Measurements from ENCODE around the gene RAB3B. TPM values are rescaled to one million over a fixed set of nuclear protein-coding genes. Genes with fewer than 3 reads are reported as not detected.

The RAB3B gene

GRCh38 chr1:51859333-51859732, 131.2 kb downstream of the RAB3B start:
- Histone ChIP-seq H2BK120ac (ENCODE audit: low read depth, low read length) (no peak overlapping the region), H3K36me3 (replicated peaks in 1 of 2; ENCODE audit: control insufficient read depth in 2 of 2, insufficient read depth in 2 of 2, low read length in 2 of 2) (peaks cover 0 to 30% of the 10 kb centered on the region in 2 donors), H3K9me3 (replicated peaks in 1 of 2; ENCODE audit: control insufficient read depth in 2 of 2, insufficient read depth in 1 of 2, low read depth in 1 of 2, low read length in 2 of 2) (no peaks in the 10 kb centered on the region), H4K8ac (ENCODE audit: low read depth, low read length) (no peak overlapping the region), H3K4me1 (ENCODE audit: control insufficient read depth in 2 of 2, insufficient read depth in 1 of 2, low read depth in 1 of 2, low read length in 2 of 2) (no peaks in the 10 kb centered on the region), H3K23ac (ENCODE audit: low read depth, low read length, poor library complexity) (no peak overlapping the region), H4K91ac (ENCODE audit: low read depth, low read length, poor library complexity) (no peak overlapping the region), H2BK5ac (ENCODE audit: low read length) (no peak overlapping the region), H2AFZ (ENCODE audit: low read length) (no peak overlapping the region), H3K18ac (ENCODE audit: low read length) (no peak overlapping the region), H3K9ac (ENCODE audit: low read depth, low read length, poor library complexity) (no peak overlapping the region), H2AK5ac (ENCODE audit: low read depth, low read length) (no peak overlapping the region), H2BK12ac (ENCODE audit: low read length) (no peak overlapping the region), H3K27me3 (ENCODE audit: control insufficient read depth in 3 of 3, insufficient read depth in 3 of 3, low read depth in 1 of 3, low read length in 3 of 3) (no peaks in the 10 kb centered on the region), H3K14ac (ENCODE audit: low read length) (no peak overlapping the region), H3K27ac (replicated peaks; ENCODE audit: low read length) (no peak overlapping the region), H3K4me2 (ENCODE audit: insufficient read depth, low read length, poor library complexity, severe bottlenecking) (no peak overlapping the region), H3K79me1 (ENCODE audit: low read depth, low read length) (peaks cover 2% of the 10 kb centered on the region), H3K4ac (ENCODE audit: low read length) (no peak overlapping the region), H2BK15ac (ENCODE audit: low read length) (no peak overlapping the region), H3K4me3 (ENCODE audit: low read length in 2 of 2) (no peak overlapping the region)
- no peak for DNase-seq (ENCODE audit: low spot score)
- no CpG with 5 or more reads among the region's 2 CpGs for WGBS, 2 donors (ENCODE audit: extremely low coverage in 2 of 2, insufficient read length in 2 of 2, insufficient replicate concordance in 1 of 2)

- no peak overlapping the region for H2BK15ac ChIP-seq (ENCODE audit: low read length)
- no peak overlapping the region for H3K27ac ChIP-seq (replicated peaks; ENCODE audit: low read length)
Measured at GRCh38 chr1:51858892-51859291, 131.6 kb downstream of the RAB3B start.

More at GRCh38 chr1:51858892-51859291, 131.6 kb downstream of the RAB3B start:
- H3K4ac ChIP-seq (ENCODE audit: low read length): no peak overlapping the region
- no peaks in the 10 kb centered on the region for H3K27me3 ChIP-seq (ENCODE audit: control insufficient read depth in 3 of 3, insufficient read depth in 3 of 3, low read depth in 1 of 3, low read length in 3 of 3)
- H3K4me2 ChIP-seq (ENCODE audit: insufficient read depth, low read length, poor library complexity, severe bottlenecking): no peak overlapping the region
- H3K4me3 ChIP-seq (ENCODE audit: low read length in 2 of 2): no peak overlapping the region
- H2BK5ac ChIP-seq (ENCODE audit: low read length): no peak overlapping the region
- H3K14ac ChIP-seq (ENCODE audit: low read length): no peak overlapping the region
- H3K36me3 ChIP-seq (replicated peaks in 1 of 2; ENCODE audit: control insufficient read depth in 2 of 2, insufficient read depth in 2 of 2, low read length in 2 of 2): peaks cover 0 to 26% of the 10 kb centered on the region in 2 donors
- H2BK120ac ChIP-seq (ENCODE audit: low read depth, low read length): no peak overlapping the region
- H3K79me1 ChIP-seq (ENCODE audit: low read depth, low read length): peaks cover 2% of the 10 kb centered on the region
- no peak for DNase-seq (ENCODE audit: low spot score)
- WGBS, 2 donors (ENCODE audit: extremely low coverage in 2 of 2, insufficient read length in 2 of 2, insufficient replicate concordance in 1 of 2): no CpG with 5 or more reads among the region's 1 CpG
- H4K8ac ChIP-seq (ENCODE audit: low read depth, low read length): no peak overlapping the region
- H2AK5ac ChIP-seq (ENCODE audit: low read depth, low read length): no peak overlapping the region
- no peak overlapping the region for H3K18ac ChIP-seq (ENCODE audit: low read length)
- no peak overlapping the region for H4K91ac ChIP-seq (ENCODE audit: low read depth, low read length, poor library complexity)
- no peak overlapping the region for H3K9ac ChIP-seq (ENCODE audit: low read depth, low read length, poor library complexity)
- H3K23ac ChIP-seq (ENCODE audit: low read depth, low read length, poor library complexity): no peak overlapping the region
- H2AFZ ChIP-seq (ENCODE audit: low read length): no peak overlapping the region
- no peaks in the 10 kb centered on the region for H3K4me1 ChIP-seq (ENCODE audit: control insufficient read depth in 2 of 2, insufficient read depth in 1 of 2, low read depth in 1 of 2, low read length in 2 of 2)
- H3K9me3 ChIP-seq (replicated peaks in 1 of 2; ENCODE audit: control insufficient read depth in 2 of 2, insufficient read depth in 1 of 2, low read depth in 1 of 2, low read length in 2 of 2): no peaks in the 10 kb centered on the region
- H2BK12ac ChIP-seq (ENCODE audit: low read length): no peak overlapping the region

Small RNAs within 50 kb of the gene (small RNA-seq; reads per million reads assigned to genes)
- gene RN7SL290P (ENCODE audit: insufficient read depth) (not detected), gene RNA5SP48 (ENCODE audit: insufficient read depth) (not detected)
